ENCODE results near the gene LBH.

Gene LBH

GRCh38 chr2:30261695-30262211 lies 30.4 kb downstream of the LBH start:
- no peaks in the 10 kb centered on the region for H3K27me3 ChIP-seq
- TF ChIP-seq CTCF (IDR thresholded peaks at IDR 0.05; ENCODE audit: low read depth, low read length), result no peak
- no peak for DNase-seq
- no peak overlapping the region for H3K4me3 ChIP-seq (ENCODE audit: low read depth, low read length)
- peaks cover 2% of the 10 kb centered on the region for H3K9me3 ChIP-seq
- H3K4me1 ChIP-seq, result no peaks in the 10 kb centered on the region
- H3K36me3 ChIP-seq, result no peaks in the 10 kb centered on the region

GRCh38 chr2:30262716-30263309 lies 31.5 kb downstream of the LBH start:
- no peaks in the 10 kb centered on the region for H3K27me3 ChIP-seq
- no peaks in the 10 kb centered on the region for H3K4me1 ChIP-seq
- no peak for TF ChIP-seq CTCF (IDR thresholded peaks at IDR 0.05; ENCODE audit: low read depth, low read length)
- peaks cover 2% of the 10 kb centered on the region for H3K9me3 ChIP-seq
- no peaks in the 10 kb centered on the region for H3K36me3 ChIP-seq
- no peak overlapping the region for H3K4me3 ChIP-seq (ENCODE audit: low read depth, low read length)
- DNase-seq, result no peak

- Histone ChIP-seq H3K9me3 (peaks cover 2% of the 10 kb centered on the region), H3K4me3 (ENCODE audit: low read depth, low read length) (no peak overlapping the region), H3K4me1 (no peaks in the 10 kb centered on the region), H3K36me3 (no peaks in the 10 kb centered on the region), H3K27me3 (no peaks in the 10 kb centered on the region)
- no peak for TF ChIP-seq CTCF (IDR thresholded peaks at IDR 0.05; ENCODE audit: low read depth, low read length)
- no peak for DNase-seq
Observed at GRCh38 chr2:30264274-30264673, 32.9 kb downstream of the LBH start.

- no peak overlapping the region for H3K4me3 ChIP-seq (ENCODE audit: low read depth, low read length)
- DNase-seq, result no peak
- H3K36me3 ChIP-seq, result no peaks in the 10 kb centered on the region
- H3K4me1 ChIP-seq, result no peaks in the 10 kb centered on the region
- TF ChIP-seq CTCF (IDR thresholded peaks at IDR 0.05; ENCODE audit: low read depth, low read length), result no peak
- H3K27me3 ChIP-seq, result no peaks in the 10 kb centered on the region
- H3K9me3 ChIP-seq, result peaks cover 2% of the 10 kb centered on the region
Observed at GRCh38 chr2:30265052-30266015, 34.0 kb downstream of the LBH start.

GRCh38 chr2:30266051-30266621 lies 34.8 kb downstream of the LBH start:
- H3K36me3 ChIP-seq, result no peaks in the 10 kb centered on the region
- H3K4me1 ChIP-seq, result no peaks in the 10 kb centered on the region

More at GRCh38 chr2:30266051-30266621, 34.8 kb downstream of the LBH start:
- no peaks in the 10 kb centered on the region for H3K27me3 ChIP-seq
- DNase-seq, result no peak
- no peak for TF ChIP-seq CTCF (IDR thresholded peaks at IDR 0.05; ENCODE audit: low read depth, low read length)
- H3K9me3 ChIP-seq, result peaks cover 2% of the 10 kb centered on the region
- no peak overlapping the region for H3K4me3 ChIP-seq (ENCODE audit: low read depth, low read length)
